H1 (cell line): ENCODE data around the gene TIE1. TPM values are rescaled to one million over a fixed set of nuclear protein-coding genes. Genes with fewer than 3 reads are reported as not detected.

ENCODE experiments used
- CTCF ChIA-PET: fragments of 300-600 bp; sonication (Branson Sonifier 250); formaldehyde crosslinking; loops from one replicate; lab custom pipeline; 2021; ENCODE audit not compliant: partially characterized antibody; lab: Charles Lee
- POLR2A ChIA-PET: fragments of 300-600 bp; sonication (Branson Sonifier 250); formaldehyde crosslinking; loops from one replicate; lab custom pipeline; 2021; ENCODE audit warnings: inconsistent platforms; ENCODE audit not compliant: partially characterized antibody; lab: Charles Lee
- DNase-seq, 2 experiments: peaks; one replicate each; pipeline versions ENCODE4 v3.0.0 to v3.0.0-alpha.2; 2010 to 2022; ENCODE audit warnings: low spot score in 2 of 2, low read depth in 1 of 2, mixed read lengths in 1 of 2
- FAIRE-seq: peaks from 2 replicates; lab custom pipeline; 2011; peaks lifted over from hg19 to GRCh38; lab: Jason Lieb, UNC
- H2AFZ ChIP-seq: 2 replicates; pipeline ENCODE4 v1.8.1; 2012; ENCODE audit warnings: low read length, inconsistent platforms
- H2AK5ac ChIP-seq: 2 replicates; pipeline ENCODE4 v1.6.1; 2013; ENCODE audit warnings: low read depth, low read length
- H2BK120ac ChIP-seq: replicated peaks from 2 replicates; pipeline ENCODE3; 2013; ENCODE audit warnings: low read depth, low read length, inconsistent platforms
- H2BK12ac ChIP-seq: 2 replicates; pipeline ENCODE4 v1.6.1; 2013; ENCODE audit warnings: low read depth, low read length
- H2BK15ac ChIP-seq: 2 replicates; pipeline ENCODE4 v1.6.1; 2013; ENCODE audit warnings: low read length
- H2BK20ac ChIP-seq: 2 replicates; pipeline ENCODE4 v1.6.1; 2013; ENCODE audit warnings: low read length
- H2BK5ac ChIP-seq: 2 replicates; pipeline ENCODE4 v1.6.1; 2013; ENCODE audit warnings: low read depth, low read length
- H3K14ac ChIP-seq: 2 replicates; pipeline ENCODE4 v1.6.1; 2013; ENCODE audit warnings: inconsistent platforms; ENCODE audit not compliant: insufficient read length
- H3K18ac ChIP-seq: 2 replicates; pipeline ENCODE4 v1.6.1; 2013; ENCODE audit warnings: low read length; ENCODE audit errors: extremely low read depth
- H3K23ac ChIP-seq: 2 replicates; pipeline ENCODE4 v1.6.1; 2013; ENCODE audit warnings: inconsistent platforms; ENCODE audit not compliant: insufficient read length
- H3K23me2 ChIP-seq: 2 replicates; pipeline ENCODE4 v1.6.1; 2013; ENCODE audit warnings: low read depth, low read length
- H3K27ac ChIP-seq: 2 replicates; pipeline ENCODE4 v1.6.1; 2011; ENCODE audit warnings: low read depth, low read length, inconsistent platforms
- H3K27me3 ChIP-seq, 4 experiments: replicated peaks in 1 of 4; 1 replicate in 1 of 4; 2 replicates in 3 of 4; pipeline versions ENCODE4 v1.6.1 to v1.8.1; 2011 to 2013; ENCODE audit warnings: low read length in 3 of 4, mild to moderate bottlenecking in 3 of 4, inconsistent platforms in 2 of 4, mixed read lengths in 2 of 4, moderate library complexity in 1 of 4; ENCODE audit not compliant: control insufficient read depth in 3 of 4, insufficient read depth in 3 of 4; ENCODE audit errors: extremely low read depth in 1 of 4
- H3K36me3 ChIP-seq, 4 experiments: 2 replicates each; pipeline versions ENCODE4 v1.6.1 to v1.8.1; 2011 to 2013; ENCODE audit warnings: mild to moderate bottlenecking in 4 of 4, low read length in 3 of 4, moderate library complexity in 2 of 4, control low read depth in 1 of 4, inconsistent platforms in 1 of 4; ENCODE audit not compliant: insufficient read depth in 4 of 4, control insufficient read depth in 2 of 4
- H3K4ac ChIP-seq: replicated peaks from 2 replicates; pipeline ENCODE3; 2013; ENCODE audit warnings: low read length, low read depth, mixed read lengths, inconsistent platforms; ENCODE audit not compliant: insufficient read length
- H3K4me1 ChIP-seq, 4 experiments: replicated peaks in 1 of 4; 1 replicate in 1 of 4; 2 replicates in 3 of 4; pipeline versions ENCODE4 v1.6.1 to v1.8.1; 2011 to 2013; ENCODE audit warnings: low read length in 3 of 4, inconsistent platforms in 2 of 4, mixed read lengths in 1 of 4; ENCODE audit not compliant: insufficient read depth in 4 of 4, control insufficient read depth in 3 of 4
- H3K4me2 ChIP-seq, 2 experiments: 2 replicates each; pipeline versions ENCODE4 v1.6.1 to v1.8.1; 2011 to 2013; ENCODE audit warnings: low read depth in 2 of 2, low read length in 2 of 2, control low read depth in 1 of 2, inconsistent platforms in 1 of 2, mild to moderate bottlenecking in 1 of 2; ENCODE audit not compliant: insufficient read depth in 1 of 2
- H3K4me3 ChIP-seq, 4 experiments: fragments of 200-600, 300-600 bp in 1 of 4; sonication (generic), shearing (Covaris generic), sonication (Bioruptor Twin) in 1 of 4; 2 replicates each; pipeline versions ENCODE4 v1.5.1 to v1.8.1; 2011 to 2016; ENCODE audit warnings: low read length in 4 of 4, low read depth in 3 of 4, control low read depth in 2 of 4, inconsistent platforms in 2 of 4, mild to moderate bottlenecking in 2 of 4, mixed read lengths in 1 of 4, moderate library complexity in 1 of 4; ENCODE audit not compliant: insufficient read depth in 2 of 4; ENCODE audit errors: extremely low read depth in 1 of 4
- H3K56ac ChIP-seq: replicated peaks from 2 replicates; pipeline ENCODE3; 2013; ENCODE audit warnings: low read depth, mild to moderate bottlenecking, mixed read lengths, low read length, inconsistent platforms; ENCODE audit not compliant: insufficient read length
- H3K79me1 ChIP-seq: 2 replicates; pipeline ENCODE4 v1.6.1; 2013; ENCODE audit warnings: low read depth, low read length, control low read depth
- H3K79me2 ChIP-seq, 2 experiments: 2 replicates each; pipeline versions ENCODE4 v1.6.1 to v1.8.1; 2012 to 2013; ENCODE audit warnings: low read length in 2 of 2, mild to moderate bottlenecking in 2 of 2, inconsistent platforms in 1 of 2; ENCODE audit not compliant: insufficient read depth in 2 of 2, control insufficient read depth in 1 of 2
- H3K9ac ChIP-seq, 4 experiments: replicated peaks in 1 of 4; 1 replicate in 1 of 4; 2 replicates in 3 of 4; pipeline versions ENCODE4 v1.6.1 to v1.8.1; 2011 to 2013; ENCODE audit warnings: low read depth in 3 of 4, low read length in 3 of 4, control low read depth in 2 of 4, mild to moderate bottlenecking in 2 of 4, moderate library complexity in 2 of 4, inconsistent platforms in 1 of 4; ENCODE audit errors: extremely low read depth in 1 of 4
- H3K9me3 ChIP-seq, 2 experiments: 2 replicates each; pipeline versions ENCODE4 v1.6.1 to v1.8.1; 2012 to 2013; ENCODE audit warnings: mild to moderate bottlenecking in 2 of 2, moderate library complexity in 2 of 2, control low read depth in 1 of 2, inconsistent platforms in 1 of 2, low read depth in 1 of 2, low read length in 1 of 2, mixed read lengths in 1 of 2; ENCODE audit not compliant: insufficient read depth in 2 of 2
- H4K20me1 ChIP-seq, 2 experiments: replicated peaks in 1 of 2; 2 replicates each; pipeline versions ENCODE3 to v1.8.1; 2011 to 2013; ENCODE audit warnings: inconsistent platforms in 2 of 2, low read length in 2 of 2, mild to moderate bottlenecking in 1 of 2; ENCODE audit not compliant: insufficient read depth in 2 of 2, control insufficient read depth in 1 of 2
- H4K5ac ChIP-seq: 2 replicates; pipeline ENCODE4 v1.6.1; 2013; ENCODE audit warnings: low read length, low read depth, mixed read lengths, inconsistent platforms; ENCODE audit not compliant: insufficient read length
- H4K8ac ChIP-seq: 2 replicates; pipeline ENCODE4 v1.8.0; 2013; ENCODE audit warnings: mild to moderate bottlenecking, moderate library complexity, low read length, inconsistent platforms; ENCODE audit not compliant: insufficient read depth; ENCODE audit errors: extremely low read depth
- H4K91ac ChIP-seq: replicated peaks from 2 replicates; pipeline ENCODE3; 2013; ENCODE audit warnings: low read length, mixed read lengths, inconsistent platforms; ENCODE audit not compliant: insufficient read length
- ASH2L ChIP-seq: fragments of 200-600, 300-600 bp; sonication (generic); IDR thresholded peaks from one replicate; pipeline ENCODE4 v1.7.1; 2017; ENCODE audit warnings: low read length
- CEBPB ChIP-seq: IDR thresholded peaks from 2 replicates; pipeline ENCODE4 v1.6.1; 2012; ENCODE audit warnings: low read depth, low read length
- CHD1 ChIP-seq: IDR thresholded peaks from 2 replicates; pipeline ENCODE4 v1.6.1; 2012; ENCODE audit warnings: low read depth, low read length, improper control_type of control experiment
- EGR1 ChIP-seq: IDR thresholded peaks from 2 replicates; pipeline ENCODE4 v1.6.1; 2011; ENCODE audit warnings: low read depth, low read length, borderline replicate concordance
- EP300 ChIP-seq, 2 experiments: IDR thresholded peaks; 1 replicate in 1 of 2; 2 replicates in 1 of 2; pipeline ENCODE4 v1.6.1; 2011 to 2012; ENCODE audit warnings: low read depth in 2 of 2, low read length in 2 of 2, mild to moderate bottlenecking in 2 of 2, borderline replicate concordance in 1 of 2, inconsistent platforms in 1 of 2, moderate library complexity in 1 of 2
- FOSL1 ChIP-seq: IDR thresholded peaks from 2 replicates; pipeline ENCODE4 v1.6.1; 2011; ENCODE audit warnings: mild to moderate bottlenecking, low read depth, low read length, moderate library complexity; ENCODE audit not compliant: insufficient read depth
- RXRA ChIP-seq: IDR thresholded peaks from 2 replicates; pipeline ENCODE4 v1.6.1; 2011; ENCODE audit warnings: low read depth, mild to moderate bottlenecking, low read length, moderate library complexity; ENCODE audit not compliant: insufficient read depth
- TBP ChIP-seq: IDR thresholded peaks from 2 replicates; pipeline ENCODE4 v1.6.1; 2011; ENCODE audit warnings: low read depth, low read length, improper control_type of control experiment
- WGBS, 2 experiments: shearing (Covaris generic) in 1 of 2; methylation state at CpG; one replicate each; pipeline versions ENCODE4 v1.1.6 to v1.1.7; 2013 to 2015; ENCODE audit warnings: low lambda C conversion rate in 2 of 2, mixed read lengths in 2 of 2, inconsistent platforms in 1 of 2, low coverage in 1 of 2, missing lambda C conversion rate in 1 of 2; ENCODE audit not compliant: insufficient replicate concordance in 2 of 2, insufficient coverage in 1 of 2, insufficient read length in 1 of 2; ENCODE audit errors: extremely low coverage in 1 of 2, missing lambda C conversion rate in 1 of 2; 5-methylcytosine and 5-hydroxymethylcytosine counted together
- polyA plus RNA-seq, 7 experiments: library from polyadenylated mRNA; depleted of rRNA in 3 of 7; stranded (reverse) in 5 of 7; unstranded in 2 of 7; fragments of >200 nt in 5 of 7; fragments of 200-250 nt in 2 of 7; gene quantifications; 1 replicate in 5 of 7; 2 replicates in 1 of 7; 4 replicates in 1 of 7; pipeline versions ENCODE4 v1.2.1 to v1.2.3, GENCODE V29; 2011 to 2013; ENCODE audit warnings: missing spikeins in 2 of 7, mixed read lengths in 2 of 7
- total RNA-seq: library from RNA; stranded (reverse); fragmentation: NEBNext Ultra II Directional; extraction: Animal tissue kit (Norgen Biotek cat#: 25700); gene quantifications from 2 replicates; pipeline ENCODE4 v1.2.1, GENCODE V29; 2021
- TF ChIP-seq, protein P1 (sequence below): IDR thresholded peaks from 2 replicates; pipeline ENCODE4 v1.6.1; 2011; ENCODE audit warnings: low read length, improper control_type of control experiment

The TIE1 gene
- total and polyA plus RNA-seq, 2 of the 8 experiments (the other 6 are each of a cell fraction or from before 2014, with no cell fraction given), result 0.74 to 2.2 TPM

DNA sequence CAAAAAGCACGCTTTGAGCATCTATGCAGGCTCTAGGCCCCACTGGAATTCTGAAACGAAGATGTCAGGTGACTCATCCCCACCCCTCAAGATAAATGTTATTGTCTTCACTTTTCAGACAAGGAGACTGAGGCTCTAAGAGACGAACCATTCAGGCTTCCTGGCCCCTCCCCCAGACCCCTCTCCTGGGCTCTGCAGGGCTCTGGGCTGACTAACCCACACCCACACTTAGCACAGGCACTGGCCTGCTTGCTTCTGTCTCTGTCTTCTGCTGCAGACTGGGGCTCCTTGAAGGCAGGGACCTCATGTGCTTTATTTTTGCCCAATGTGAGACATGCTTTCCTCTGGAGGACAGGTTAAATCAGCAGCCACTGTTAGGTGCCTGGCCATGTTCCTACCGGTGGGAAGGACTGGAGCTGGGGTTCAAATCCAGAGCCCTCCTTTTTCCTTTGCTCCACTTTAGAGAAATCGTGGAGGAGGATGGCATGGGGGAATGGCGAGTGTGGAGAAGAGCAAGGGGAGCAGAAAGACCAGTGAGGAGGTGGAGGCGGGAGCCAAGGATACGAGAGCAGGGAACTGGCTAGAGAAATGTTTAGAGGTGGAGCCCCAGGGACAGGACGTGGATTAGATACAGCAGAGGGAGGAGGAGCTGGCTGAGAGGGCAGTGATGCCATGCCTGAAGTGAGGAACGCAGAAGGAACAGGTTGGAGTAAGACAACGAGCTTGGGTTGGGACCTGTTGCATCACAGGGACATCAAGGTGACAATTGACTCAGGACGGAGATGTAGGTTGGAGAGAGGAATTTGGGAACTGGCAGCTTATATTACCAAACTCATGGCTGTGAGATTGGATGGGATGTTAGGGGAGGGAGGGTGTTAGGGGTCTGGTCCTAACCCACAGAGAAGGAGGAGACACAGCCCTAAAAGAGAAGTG lies 29.3 kb upstream of the TIE1 start:
- Histone ChIP-seq H3K79me1 (peaks cover 3% of the 10 kb centered on the region), H3K56ac (no peak overlapping the region), H4K5ac (no peak overlapping the region), H3K14ac (no peak overlapping the region), H3K36me3 (peaks cover 2 to 12% (median 6%) of the 10 kb centered on the region in 4 experiments; a peak in 6 of 8 replicates), H3K9ac (peak overlapping the region in 3 of 4 experiments; percentile 9 to 84 (median 21); a peak in 3 of 7 replicates), H3K27ac (no peak overlapping the region), H4K20me1 (no peaks in the 10 kb centered on the region), H3K4ac (no peak overlapping the region), H4K91ac (no peak overlapping the region), H2AK5ac (0 out of 2 replicates have a peak overlapping the region, but pooled peaks have one; percentile 44), H2BK5ac (peak overlapping the region; percentile 87; the same call in 1 of the 2 replicates), H2BK120ac (no peak overlapping the region), H3K79me2 (0 out of 4 replicates have a peak, but pooled peaks cover 0 to 3% of the 10 kb centered on the region in 2 experiments), H3K9me3 (no peaks in the 10 kb centered on the region), H3K4me1 (peaks cover 0 to 12% (median 5%) of the 10 kb centered on the region in 4 experiments; a peak in 5 of 7 replicates), H3K18ac (peak overlapping the region; percentile 33; the same call in 1 of the 2 replicates), H3K4me3 (peak overlapping the region; percentile 54 to 67 (median 60)), H3K27me3 (no peaks in the 10 kb centered on the region), H2BK20ac (no peak overlapping the region), H3K23me2 (peaks cover 5% of the 10 kb centered on the region; the same call in 1 of the 2 replicates), H3K23ac (no peak overlapping the region), H2BK15ac (no peak overlapping the region), H3K4me2 (peak overlapping the region; percentile 80 to 94), H4K8ac (no peak overlapping the region), H2BK12ac (peak overlapping the region; percentile 70; the same call in 1 of the 2 replicates), H2AFZ (no peak overlapping the region)
- no peak for FAIRE-seq
- POLR2A ChIA-PET, result interaction anchor here (0.7 to 3.2 kb wide), 10 partner anchors 9 to 182 kb away, joined by 3 to 31 read pairs (median 4); partner anchors contain the start of genes C1orf210, CDC20 and HYI
- DNase-seq, result no peak
- CTCF ChIA-PET, result interaction anchor here (1.0 to 2.0 kb wide), 3 partner anchors 10 to 14 kb away, joined by 4 to 12 read pairs (median 7); partner anchors contain the start of gene C1orf210
- WGBS, 2 experiments, result 64% methylated on average over 12 of the region's 12 CpGs; no CpG with 5 or more reads in 1 of the 2 experiments
- TF ChIP-seq EP300 (IDR thresholded peaks at IDR 0.05; ENCODE audit: borderline replicate concordance in 1 of 2, low read depth in 2 of 2, low read length in 2 of 2) (no peak), CEBPB (no peak), CHD1 (no peak), FOSL1 (no peak), EGR1 (no peak), RXRA (no peak), TBP (no peak), ASH2L (no peak)
- TF ChIP-seq, protein P1, sequence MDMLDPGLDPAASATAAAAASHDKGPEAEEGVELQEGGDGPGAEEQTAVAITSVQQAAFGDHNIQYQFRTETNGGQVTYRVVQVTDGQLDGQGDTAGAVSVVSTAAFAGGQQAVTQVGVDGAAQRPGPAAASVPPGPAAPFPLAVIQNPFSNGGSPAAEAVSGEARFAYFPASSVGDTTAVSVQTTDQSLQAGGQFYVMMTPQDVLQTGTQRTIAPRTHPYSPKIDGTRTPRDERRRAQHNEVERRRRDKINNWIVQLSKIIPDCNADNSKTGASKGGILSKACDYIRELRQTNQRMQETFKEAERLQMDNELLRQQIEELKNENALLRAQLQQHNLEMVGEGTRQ, result no peak
